OCI-LY3 (cell line): ENCODE results near the gene RAB9B.

Experiments
- H2AFZ ChIP-seq: fragments of 200-600, 300-600 bp; shearing (Covaris generic); 2 replicates; pipeline ENCODE4 v1.6.0; 2014; ENCODE audit warnings: antibody characterized with exemption, low read depth, low read length
- H3K27ac ChIP-seq: fragments of 200-600, 300-600 bp; sonication (generic); 2 replicates; pipeline ENCODE4 v1.5.1; 2014; ENCODE audit warnings: mild to moderate bottlenecking, low read length, moderate library complexity, mixed read lengths
- H3K27me3 ChIP-seq: fragments of 200-600, 300-600 bp; sonication (generic); 2 replicates; pipeline ENCODE4 v1.6.1; 2014; ENCODE audit warnings: low read depth, low read length, mixed read lengths
- H3K36me3 ChIP-seq: fragments of 200-600, 300-600 bp; sonication (generic); replicated peaks from 2 replicates; pipeline ENCODE3; 2014; ENCODE audit warnings: low read depth, low read length, mixed read lengths
- H3K4me1 ChIP-seq: fragments of 300-600, 200-600 bp; sonication (generic); 2 replicates; pipeline ENCODE4 v1.6.1; 2014; ENCODE audit warnings: low read length, mixed read lengths
- H3K4me2 ChIP-seq: fragments of 200-600, 300-600 bp; sonication (generic); 2 replicates; pipeline ENCODE4 v1.6.1; 2014; ENCODE audit warnings: low read length, mixed read lengths
- H3K4me3 ChIP-seq: fragments of 300-600, 200-600 bp; sonication (generic); 2 replicates; pipeline ENCODE4 v1.5.1; 2014; ENCODE audit warnings: antibody characterized with exemption, mild to moderate bottlenecking, low read length, moderate library complexity
- H3K79me2 ChIP-seq: fragments of 300-600, 200-600 bp; shearing (Covaris generic); 2 replicates; pipeline ENCODE4 v1.6.1; 2014; ENCODE audit warnings: mild to moderate bottlenecking, low read length, mixed read lengths
- H3K9ac ChIP-seq: fragments of 300-600, 200-600 bp; shearing (Covaris generic); 2 replicates; pipeline ENCODE4 v1.6.0; 2014; ENCODE audit warnings: mild to moderate bottlenecking, low read length, moderate library complexity
- H3K9me3 ChIP-seq: fragments of 200-600, 300-600 bp; shearing (Covaris generic); 2 replicates; pipeline ENCODE4 v1.6.1; 2014; ENCODE audit warnings: low read length, mixed read lengths; ENCODE audit not compliant: insufficient read depth
- H4K20me1 ChIP-seq: fragments of 200-600, 300-600 bp; sonication (generic); 2 replicates; pipeline ENCODE4 v1.6.1; 2016; ENCODE audit warnings: low read length, mixed read lengths; ENCODE audit not compliant: insufficient read depth
- EZH2phosphoT487 ChIP-seq: fragments of 200-600 bp; shearing (Covaris generic); IDR thresholded peaks from 2 replicates; pipeline ENCODE4 v1.6.1; 2018; ENCODE audit warnings: antibody characterized with exemption, mixed run types, low read depth
- TF ChIP-seq, protein P1 (sequence below): fragments of 200-600, 300-600 bp; sonication (generic); IDR thresholded peaks from 2 replicates; pipeline ENCODE4 v1.5.1; 2014; ENCODE audit warnings: antibody characterized with exemption, low read length, low read depth

RAB9B gene

DNA sequence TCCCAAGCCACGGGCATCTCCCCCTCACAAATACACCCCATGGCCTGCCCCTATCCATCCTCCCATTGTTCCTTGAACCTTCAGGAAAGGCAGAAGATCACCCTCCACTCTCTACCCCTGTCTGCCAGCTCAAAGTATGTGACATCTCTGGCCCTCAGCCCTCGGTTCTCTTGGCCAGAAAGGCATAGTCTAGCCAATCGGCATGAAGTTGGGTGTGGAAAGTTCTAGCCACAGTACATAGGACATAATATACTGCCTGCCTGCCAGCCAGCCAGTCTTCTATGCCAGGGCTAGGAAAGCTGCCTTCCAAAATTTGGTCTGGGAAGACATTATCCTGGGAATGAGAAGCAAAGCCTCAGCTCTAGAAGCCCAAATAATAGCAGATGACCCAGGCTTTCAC is 58.6 kb downstream of the RAB9B start:
- no peak overlapping the region for H3K4me2 ChIP-seq
- TF ChIP-seq, protein P1, sequence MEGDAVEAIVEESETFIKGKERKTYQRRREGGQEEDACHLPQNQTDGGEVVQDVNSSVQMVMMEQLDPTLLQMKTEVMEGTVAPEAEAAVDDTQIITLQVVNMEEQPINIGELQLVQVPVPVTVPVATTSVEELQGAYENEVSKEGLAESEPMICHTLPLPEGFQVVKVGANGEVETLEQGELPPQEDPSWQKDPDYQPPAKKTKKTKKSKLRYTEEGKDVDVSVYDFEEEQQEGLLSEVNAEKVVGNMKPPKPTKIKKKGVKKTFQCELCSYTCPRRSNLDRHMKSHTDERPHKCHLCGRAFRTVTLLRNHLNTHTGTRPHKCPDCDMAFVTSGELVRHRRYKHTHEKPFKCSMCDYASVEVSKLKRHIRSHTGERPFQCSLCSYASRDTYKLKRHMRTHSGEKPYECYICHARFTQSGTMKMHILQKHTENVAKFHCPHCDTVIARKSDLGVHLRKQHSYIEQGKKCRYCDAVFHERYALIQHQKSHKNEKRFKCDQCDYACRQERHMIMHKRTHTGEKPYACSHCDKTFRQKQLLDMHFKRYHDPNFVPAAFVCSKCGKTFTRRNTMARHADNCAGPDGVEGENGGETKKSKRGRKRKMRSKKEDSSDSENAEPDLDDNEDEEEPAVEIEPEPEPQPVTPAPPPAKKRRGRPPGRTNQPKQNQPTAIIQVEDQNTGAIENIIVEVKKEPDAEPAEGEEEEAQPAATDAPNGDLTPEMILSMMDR = no peak
- TF ChIP-seq EZH2phosphoT487 = no peak
- H3K4me3 ChIP-seq = no peak overlapping the region
- H3K9ac ChIP-seq = no peak overlapping the region
- no peaks in the 10 kb centered on the region for H3K9me3 ChIP-seq
- no peak overlapping the region for H2AFZ ChIP-seq
- 0 out of 2 replicates have a peak, but pooled peaks cover 3% of the 10 kb centered on the region for H3K27me3 ChIP-seq
- H3K36me3 ChIP-seq = no peaks in the 10 kb centered on the region
- H3K4me1 ChIP-seq = peaks cover 21% of the 10 kb centered on the region
- no peaks in the 10 kb centered on the region for H4K20me1 ChIP-seq
- H3K27ac ChIP-seq = no peak overlapping the region
- no peaks in the 10 kb centered on the region for H3K79me2 ChIP-seq
